CD4-positive, alpha-beta T cell (primary cell): ENCODE measurements around the gene GAP43. TPM values are rescaled to one million over a fixed set of nuclear protein-coding genes. Genes with fewer than 3 reads are reported as not detected.

Experiments used
- ATAC-seq: fragments of 200-7000 bp; cut with Tn5 transposase; one replicate; pipeline ENCODE4 v1.10.0; 2022; ENCODE audit warnings: mild to moderate bottlenecking; ENCODE audit not compliant: poor library complexity
- CTCF ChIA-PET: fragments of 350-600 bp; sonication (Branson Sonifier 250); formaldehyde crosslinking; loops from one replicate; lab custom pipeline; 2021; ENCODE audit warnings: antibody characterized with exemption, inconsistent platforms; lab: Charles Lee
- POLR2A ChIA-PET: fragments of 350-600 bp; sonication (Branson Sonifier 250); formaldehyde crosslinking; loops from one replicate; lab custom pipeline; 2021; ENCODE audit warnings: antibody characterized with exemption, inconsistent platforms; lab: Charles Lee
- DNase-seq, 14 experiments: peaks; one replicate each; pipeline ENCODE4 v3.0.0-alpha.2; 2013 to 2020; ENCODE audit warnings: mixed read lengths in 2 of 14
- H3K27ac ChIP-seq, 2 donors: one replicate each; pipeline versions ENCODE4 v1.5.1 to v1.7.0; 2013; ENCODE audit warnings: low read length in 2 of 2, low read depth in 1 of 2, mild to moderate bottlenecking in 1 of 2
- H3K27me3 ChIP-seq, 2 experiments: 1 replicate in 1 of 2; 2 replicates in 1 of 2; pipeline versions ENCODE4 v1.6.1 to v1.7.0; 2013; ENCODE audit warnings: low read length in 2 of 2, control low read depth in 1 of 2, mild to moderate bottlenecking in 1 of 2, moderate library complexity in 1 of 2; ENCODE audit not compliant: insufficient read depth in 2 of 2, control insufficient read depth in 1 of 2
- H3K36me3 ChIP-seq: one replicate; pipeline ENCODE4 v1.6.1; 2013; ENCODE audit warnings: low read length, control low read depth; ENCODE audit not compliant: insufficient read depth
- H3K4me1 ChIP-seq: one replicate; pipeline ENCODE4 v1.6.1; 2013; ENCODE audit warnings: low read length, control low read depth; ENCODE audit not compliant: insufficient read depth
- H3K4me3 ChIP-seq: one replicate; pipeline ENCODE4 v1.5.1; 2013; ENCODE audit warnings: mild to moderate bottlenecking, low read length, moderate library complexity
- H3K9me3 ChIP-seq, 2 experiments: 1 replicate in 1 of 2; 2 replicates in 1 of 2; pipeline versions ENCODE4 v1.6.1 to v1.7.0; 2013; ENCODE audit warnings: low read length in 2 of 2, mild to moderate bottlenecking in 2 of 2, control low read depth in 1 of 2, moderate library complexity in 1 of 2; ENCODE audit not compliant: control insufficient read depth in 1 of 2, insufficient read depth in 1 of 2
- H3K27ac Mint-ChIP-seq: one replicate; pipeline ENCODE4 v1.8.0; 2020; ENCODE audit warnings: mixed read lengths
- H3K27me3 Mint-ChIP-seq: one replicate; pipeline ENCODE4 v1.8.0; 2021; ENCODE audit warnings: mixed read lengths
- H3K36me3 Mint-ChIP-seq: one replicate; pipeline ENCODE4 v1.8.0; 2021; ENCODE audit warnings: low read depth, mixed read lengths
- H3K4me1 Mint-ChIP-seq: one replicate; pipeline ENCODE4 v1.8.0; 2021; ENCODE audit warnings: low read depth, mixed read lengths
- H3K4me3 Mint-ChIP-seq: one replicate; pipeline ENCODE4 v1.8.0; 2020; ENCODE audit warnings: mild to moderate bottlenecking, mixed read lengths
- H3K9me3 Mint-ChIP-seq: one replicate; pipeline ENCODE4 v1.8.0; 2020; ENCODE audit warnings: mixed read lengths
- intact Hi-C, 2 experiments: fragments of 100-400 bp; cut with DNase I in 1 of 2; cut with micrococcal nuclease in 1 of 2; formaldehyde crosslinking; loops; one replicate each; pipeline versions ENCODE4 v1.15.1 to v1.9.0; 2023 to 2025; cut with DNase I, micrococcal nuclease
- total RNA-seq, 174 experiments: library from RNA in 2 of 174; stranded (reverse) in 2 of 174; gene quantifications; one replicate each; pipeline ENCODE4 v1.2.3 and lab custom pipeline; 2021 to 2026
- TF ChIP-seq, protein P1 (sequence below): fragments of 200-600 bp; IDR thresholded peaks from one replicate; pipeline ENCODE4 v1.8.0; 2022; ENCODE audit warnings: antibody characterized with exemption, mild to moderate bottlenecking

The GAP43 gene
- total RNA-seq, 2 experiments from 2014 or later = not detected

DNA sequence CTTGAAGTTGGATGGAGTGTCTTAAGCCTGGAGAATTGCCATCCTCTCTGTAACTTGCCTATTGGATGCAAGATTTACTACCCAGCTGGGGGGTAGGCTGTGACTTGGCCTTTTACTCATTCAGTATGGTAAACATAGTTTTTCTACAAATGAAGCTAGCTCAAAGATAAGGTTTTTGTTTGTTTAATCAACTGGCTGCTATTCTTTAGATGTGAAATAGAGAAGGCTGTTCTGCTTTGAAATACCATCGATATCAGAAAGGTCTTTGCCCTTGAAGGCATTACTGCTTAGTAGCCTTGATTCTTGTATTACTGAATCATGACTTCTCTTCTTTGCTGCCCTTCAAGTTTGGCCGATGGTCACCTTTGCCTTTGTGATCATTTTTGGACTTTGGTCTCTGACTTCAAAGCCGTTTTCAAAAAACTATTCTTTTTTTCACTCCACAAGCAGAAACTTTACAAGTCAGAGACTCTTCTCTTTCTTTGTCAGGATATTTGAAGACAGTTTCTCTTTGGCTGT lies 83.1 kb downstream of the GAP43 start:
- Histone ChIP-seq H3K9me3 (no peaks in the 10 kb centered on the region), H3K27ac (no peak overlapping the region), H3K4me1 (no peaks in the 10 kb centered on the region), H3K4me3 (no peak overlapping the region), H3K36me3 (no peaks in the 10 kb centered on the region), H3K27me3 (peaks cover 0 to 3% of the 10 kb centered on the region in 2 experiments)
- intact Hi-C loops = no loop called here
- Mint-ChIP-seq H3K9me3 (no peaks in the 10 kb centered on the region), H3K36me3 (no peaks in the 10 kb centered on the region), H3K27me3 (peaks cover 7% of the 10 kb centered on the region), H3K4me1 (no peaks in the 10 kb centered on the region), H3K4me3 (no peak overlapping the region), H3K27ac (no peak overlapping the region)
- ATAC-seq (no peak), DNase-seq (no peak)
- TF ChIP-seq, protein P1, sequence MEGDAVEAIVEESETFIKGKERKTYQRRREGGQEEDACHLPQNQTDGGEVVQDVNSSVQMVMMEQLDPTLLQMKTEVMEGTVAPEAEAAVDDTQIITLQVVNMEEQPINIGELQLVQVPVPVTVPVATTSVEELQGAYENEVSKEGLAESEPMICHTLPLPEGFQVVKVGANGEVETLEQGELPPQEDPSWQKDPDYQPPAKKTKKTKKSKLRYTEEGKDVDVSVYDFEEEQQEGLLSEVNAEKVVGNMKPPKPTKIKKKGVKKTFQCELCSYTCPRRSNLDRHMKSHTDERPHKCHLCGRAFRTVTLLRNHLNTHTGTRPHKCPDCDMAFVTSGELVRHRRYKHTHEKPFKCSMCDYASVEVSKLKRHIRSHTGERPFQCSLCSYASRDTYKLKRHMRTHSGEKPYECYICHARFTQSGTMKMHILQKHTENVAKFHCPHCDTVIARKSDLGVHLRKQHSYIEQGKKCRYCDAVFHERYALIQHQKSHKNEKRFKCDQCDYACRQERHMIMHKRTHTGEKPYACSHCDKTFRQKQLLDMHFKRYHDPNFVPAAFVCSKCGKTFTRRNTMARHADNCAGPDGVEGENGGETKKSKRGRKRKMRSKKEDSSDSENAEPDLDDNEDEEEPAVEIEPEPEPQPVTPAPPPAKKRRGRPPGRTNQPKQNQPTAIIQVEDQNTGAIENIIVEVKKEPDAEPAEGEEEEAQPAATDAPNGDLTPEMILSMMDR = no peak
- ChIA-PET POLR2A (no interaction called here), CTCF (no interaction called here)

DNA sequence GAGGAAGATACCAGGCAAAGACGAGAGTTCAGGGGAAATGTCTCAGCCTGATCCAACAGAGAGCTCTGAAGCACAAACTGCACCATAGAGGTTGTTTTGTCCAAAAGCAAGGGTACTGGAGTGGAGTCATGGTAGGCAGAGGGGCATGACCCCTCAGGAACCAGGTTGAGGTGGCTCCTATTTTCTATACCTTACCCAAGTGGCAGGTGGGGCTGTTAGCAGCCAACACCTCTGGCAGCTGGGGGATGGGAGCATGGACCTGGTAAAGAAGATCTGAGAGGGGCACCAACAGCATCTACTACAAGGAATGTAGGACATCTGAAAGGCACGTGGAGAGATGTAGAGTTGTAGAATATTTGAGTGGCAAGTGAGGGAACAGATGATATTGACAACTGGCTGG lies 85.2 kb downstream of the GAP43 start:
- Mint-ChIP-seq H3K9me3 (no peaks in the 10 kb centered on the region), H3K36me3 (no peaks in the 10 kb centered on the region), H3K4me1 (no peaks in the 10 kb centered on the region), H3K27me3 (peaks cover 23% of the 10 kb centered on the region), H3K27ac (no peak overlapping the region), H3K4me3 (no peak overlapping the region)
- peaks cover 0 to 12% of the 10 kb centered on the region in 2 experiments for H3K27me3 ChIP-seq
- intact Hi-C loops = no loop called here
- H3K9me3 ChIP-seq = no peaks in the 10 kb centered on the region
- DNase-seq (no peak), ATAC-seq (no peak)
- no peak overlapping the region for H3K27ac ChIP-seq
- H3K4me3 ChIP-seq = no peak overlapping the region
- TF ChIP-seq, protein P1 = no peak
- ChIA-PET POLR2A (no interaction called here), CTCF (no interaction called here)
- no peaks in the 10 kb centered on the region for H3K36me3 ChIP-seq
- no peaks in the 10 kb centered on the region for H3K4me1 ChIP-seq

DNA sequence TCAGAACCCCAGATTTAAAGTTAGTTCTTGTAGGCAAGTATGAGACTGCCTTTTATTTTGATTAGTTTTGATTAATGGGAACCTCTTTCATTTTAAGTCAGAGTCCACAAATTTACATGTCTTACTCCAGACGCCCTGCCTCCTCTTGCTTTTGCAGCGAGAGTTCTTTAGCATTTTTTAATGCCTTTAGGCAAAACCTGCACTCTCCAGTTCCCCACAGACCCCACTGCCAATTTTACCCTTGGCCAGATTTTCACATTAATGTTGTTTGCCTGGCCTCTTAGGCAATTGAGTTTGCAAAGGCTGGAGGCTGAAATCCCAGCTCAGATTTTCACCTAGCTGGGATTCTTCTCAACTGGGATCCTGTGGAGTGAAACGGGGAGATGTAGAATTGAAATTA lies 85.8 kb downstream of the GAP43 start:
- Mint-ChIP-seq H3K4me1 (no peaks in the 10 kb centered on the region), H3K4me3 (no peak overlapping the region), H3K27me3 (peaks cover 23% of the 10 kb centered on the region), H3K36me3 (no peaks in the 10 kb centered on the region), H3K27ac (no peak overlapping the region), H3K9me3 (no peaks in the 10 kb centered on the region)
- H3K27me3 ChIP-seq = peaks cover 0 to 12% of the 10 kb centered on the region in 2 experiments
- H3K9me3 ChIP-seq = no peaks in the 10 kb centered on the region
- H3K36me3 ChIP-seq = no peaks in the 10 kb centered on the region
- TF ChIP-seq, protein P1 = no peak
- CTCF ChIA-PET = no interaction called here
- no peaks in the 10 kb centered on the region for H3K4me1 ChIP-seq
- intact Hi-C loops = no loop called here
- DNase-seq (no peak), ATAC-seq (no peak)
- POLR2A ChIA-PET = no interaction called here
- H3K27ac ChIP-seq = no peak overlapping the region
- no peak overlapping the region for H3K4me3 ChIP-seq
